HCT116 (cell line): ENCODE measurements around the gene UQCC2. TPM values are rescaled to one million over a fixed set of nuclear protein-coding genes. Genes with fewer than 3 reads are reported as not detected.

Source experiments
- ATAC-seq: fragments of 200-7000 bp; cut with Tn5 transposase; 2 replicates; pipeline ENCODE4 v1.9.1; 2020; ENCODE audit warnings: mild to moderate bottlenecking, moderate library complexity
- BruUV-seq: library from RNA; stranded (reverse); fragments of 400-500 nt; replicated peaks from 2 replicates; lab custom pipeline; 2021; lab: Mats Ljungman, UMichigan
- CTCF ChIA-PET: fragments of 300-600 bp; sonication (Branson Sonifier 250); formaldehyde crosslinking; loops from one replicate; lab custom pipeline; 2021; ENCODE audit warnings: antibody characterized with exemption; lab: Charles Lee
- POLR2A ChIA-PET: fragments of 300-600, 350-600 bp; sonication (Branson Sonifier 250); formaldehyde crosslinking; loops from one replicate; lab custom pipeline; 2021; ENCODE audit warnings: antibody characterized with exemption; lab: Charles Lee
- RAD21 ChIA-PET, 2 experiments: fragments of 300-600 bp; sonication (Branson Sonifier 250); formaldehyde crosslinking; loops; one replicate each; lab custom pipeline; 2023; ENCODE audit warnings: low total read pairs in 2 of 2; ENCODE audit not compliant: uncharacterized antibody in 2 of 2, unreplicated experiment in 2 of 2, low non-redundant PET in 1 of 2; lab: Charles Lee
- DNase-seq: peaks from one replicate; pipeline ENCODE4 v3.0.0-alpha.2; 2010; ENCODE audit warnings: low read depth, low spot score
- H2AFZ ChIP-seq: fragments of 200-600 bp; shearing (Covaris generic), sonication (generic); 2 replicates; pipeline ENCODE4 v1.6.1; 2017; ENCODE audit warnings: low read depth, mixed run types, mixed read lengths, antibody characterized with exemption, low read length; ENCODE audit not compliant: poor library complexity, severe bottlenecking
- H3K27ac ChIP-seq: 2 replicates; pipeline ENCODE4 v1.5.1; 2012; ENCODE audit warnings: low read depth, low read length
- H3K27me3 ChIP-seq: fragments of 200-600 bp; sonication (generic); 2 replicates; pipeline ENCODE4 v1.6.1; 2016; ENCODE audit warnings: mixed run types, low read length, mixed read lengths; ENCODE audit not compliant: insufficient read depth
- H3K36me3 ChIP-seq, 2 experiments: fragments of 200-500 bp in 1 of 2; fragments of 200-600 bp in 1 of 2; sonication (Bioruptor generic) in 1 of 2; sonication (generic) in 1 of 2; 2 replicates each; pipeline versions ENCODE4 v1.5.1 to v1.6.1; 2014 to 2016; ENCODE audit warnings: low read length in 2 of 2, inconsistent platforms in 1 of 2, mixed read lengths in 1 of 2, mixed run types in 1 of 2; ENCODE audit not compliant: insufficient read depth in 2 of 2, control insufficient read depth in 1 of 2
- H3K4me1 ChIP-seq, 2 experiments: fragments of 200-600 bp in 1 of 2; sonication (generic) in 1 of 2; 2 replicates each; pipeline versions ENCODE4 v1.5.1 to v1.6.1; 2012 to 2017; ENCODE audit warnings: low read length in 2 of 2, inconsistent platforms in 1 of 2, mild to moderate bottlenecking in 1 of 2, mixed read lengths in 1 of 2, mixed run types in 1 of 2, moderate library complexity in 1 of 2; ENCODE audit not compliant: insufficient read depth in 2 of 2, control insufficient read depth in 1 of 2
- H3K4me2 ChIP-seq: fragments of 200-600 bp; sonication (generic); 2 replicates; pipeline ENCODE4 v1.6.1; 2017; ENCODE audit warnings: mixed run types, low read length, mixed read lengths
- H3K4me3 ChIP-seq, 2 experiments: fragments of 200-600 bp in 1 of 2; sonication (generic) in 1 of 2; replicated peaks in 1 of 2; 2 replicates each; pipeline ENCODE4 v1.5.1; 2011 to 2016; ENCODE audit warnings: low read length in 2 of 2, control low read depth in 1 of 2, low read depth in 1 of 2, mild to moderate bottlenecking in 1 of 2, mixed read lengths in 1 of 2, mixed run types in 1 of 2
- H3K79me2 ChIP-seq: fragments of 200-600 bp; sonication (generic); 2 replicates; pipeline ENCODE4 v1.6.1; 2017; ENCODE audit warnings: mild to moderate bottlenecking, mixed run types, low read length, moderate library complexity, mixed read lengths; ENCODE audit not compliant: insufficient read depth
- H3K9ac ChIP-seq: fragments of 200-600 bp; sonication (generic); 2 replicates; pipeline ENCODE4 v1.6.1; 2016; ENCODE audit warnings: low read length, mixed read lengths
- H3K9me2 ChIP-seq: fragments of 200-600 bp; sonication (generic), shearing (Covaris generic); 2 replicates; pipeline ENCODE4 v1.6.1; 2017; ENCODE audit warnings: mixed run types, mild to moderate bottlenecking, moderate library complexity; ENCODE audit not compliant: insufficient read depth
- H3K9me3 ChIP-seq, 2 experiments: fragments of 200-500 bp in 1 of 2; fragments of 200-600 bp in 1 of 2; sonication (Bioruptor generic) in 1 of 2; sonication (generic) in 1 of 2; 2 replicates each; pipeline ENCODE4 v1.6.1; 2014 to 2017; ENCODE audit warnings: low read length in 2 of 2, mixed read lengths in 2 of 2, inconsistent platforms in 1 of 2, low read depth in 1 of 2, mild to moderate bottlenecking in 1 of 2, mixed run types in 1 of 2, moderate library complexity in 1 of 2; ENCODE audit not compliant: control insufficient read depth in 1 of 2, insufficient read depth in 1 of 2
- H4K20me1 ChIP-seq: fragments of 200-600 bp; sonication (generic), shearing (Covaris generic); 2 replicates; pipeline ENCODE4 v1.6.1; 2017; ENCODE audit warnings: mixed run types, mild to moderate bottlenecking, moderate library complexity; ENCODE audit not compliant: insufficient read depth
- ATF3 ChIP-seq: IDR thresholded peaks from 2 replicates; pipeline ENCODE4 v1.6.1; 2012
- CBX3 ChIP-seq: IDR thresholded peaks from 2 replicates; pipeline ENCODE4 v1.6.1; 2012; ENCODE audit warnings: low read depth
- CEBPB ChIP-seq: IDR thresholded peaks from 2 replicates; pipeline ENCODE4 v1.6.1; 2012; ENCODE audit warnings: low read depth
- EGR1 ChIP-seq: IDR thresholded peaks from 2 replicates; pipeline ENCODE4 v1.6.1; 2012; ENCODE audit warnings: low read depth
- ELF1 ChIP-seq: IDR thresholded peaks from 2 replicates; pipeline ENCODE4 v1.6.1; 2012; ENCODE audit warnings: low read depth, borderline replicate concordance
- EZH2phosphoT487 ChIP-seq: fragments of 200-600 bp; IDR thresholded peaks from 2 replicates; pipeline ENCODE4 v1.6.1; 2018; ENCODE audit warnings: antibody characterized with exemption, borderline replicate concordance
- FOSL1 ChIP-seq: IDR thresholded peaks from 2 replicates; pipeline ENCODE4 v1.6.1; 2012; ENCODE audit warnings: low read depth
- JUND ChIP-seq: IDR thresholded peaks from 2 replicates; pipeline ENCODE4 v1.6.1; 2012
- POLR2A ChIP-seq: IDR thresholded peaks from 2 replicates; pipeline ENCODE4 v1.7.0; 2011; ENCODE audit warnings: borderline replicate concordance; ENCODE audit not compliant: insufficient read depth, insufficient read length; ENCODE audit errors: extremely low read depth
- POLR2AphosphoS5 ChIP-seq: IDR thresholded peaks from 2 replicates; pipeline ENCODE4 v1.6.1; 2011; ENCODE audit warnings: mild to moderate bottlenecking, low read depth, low read length, moderate library complexity
- SIN3A ChIP-seq: IDR thresholded peaks from 2 replicates; pipeline ENCODE4 v1.6.1; 2012; ENCODE audit warnings: low read depth
- SP1 ChIP-seq: IDR thresholded peaks from 2 replicates; pipeline ENCODE4 v1.6.1; 2012; ENCODE audit warnings: low read depth
- TCF7L2 ChIP-seq: IDR thresholded peaks from 2 replicates; pipeline ENCODE4 v1.7.0; 2011; ENCODE audit warnings: borderline replicate concordance, inconsistent platforms; ENCODE audit not compliant: insufficient read depth, insufficient read length; ENCODE audit errors: extremely low read depth
- ZBTB33 ChIP-seq: IDR thresholded peaks from 2 replicates; pipeline ENCODE4 v1.6.1; 2011; ENCODE audit warnings: mild to moderate bottlenecking, low read length, moderate library complexity; ENCODE audit not compliant: insufficient replicate concordance; ENCODE audit errors: extremely low read depth
- ZFX ChIP-seq: fragments of 450-650 bp; IDR thresholded peaks from 2 replicates; pipeline ENCODE4 v1.6.1; 2017
- ZNF274 ChIP-seq: fragments of 200-500 bp; sonication (Bioruptor generic); IDR thresholded peaks from 2 replicates; pipeline ENCODE4 v1.6.1; 2014; ENCODE audit warnings: mild to moderate bottlenecking, low read depth, low read length, inconsistent platforms
- intact Hi-C: fragments of 100-400 bp; cut with micrococcal nuclease; formaldehyde crosslinking; loops from 2 replicates; pipeline ENCODE4 v1.10.0; 2022
- total RNA-seq: library from RNA; stranded (reverse); gene quantifications from one replicate; pipeline ENCODE4 v1.2.1, GENCODE V29; 2021; ENCODE audit not compliant: unreplicated experiment
- TF ChIP-seq, protein P1 (sequence below): IDR thresholded peaks from 2 replicates; pipeline ENCODE4 v1.6.1; 2012; ENCODE audit warnings: low read depth
- TF ChIP-seq, protein P2 (sequence below): IDR thresholded peaks from 2 replicates; pipeline ENCODE4 v1.6.1; 2012
- TF ChIP-seq, protein P3 (sequence below), 3 experiments: fragments of 200-600 bp in 1 of 3; sonication (generic) in 1 of 3; IDR thresholded peaks in 2 of 3; conservative IDR thresholded peaks in 1 of 3; 2 replicates each; pipeline ENCODE4 v1.5.1; 2012 to 2017; ENCODE audit warnings: low read depth in 2 of 3, low read length in 2 of 3, antibody characterized with exemption in 1 of 3, borderline replicate concordance in 1 of 3, control low read depth in 1 of 3, mild to moderate bottlenecking in 1 of 3, mixed read lengths in 1 of 3, mixed run types in 1 of 3, moderate library complexity in 1 of 3; ENCODE audit not compliant: insufficient read depth in 1 of 3

The UQCC2 gene
- total RNA-seq, 1 experiment from 2014 or later: 95.1 TPM

GRCh38 chr6:33697845-33698244 is 13.7 kb downstream of the UQCC2 start:
- peaks cover 31 to 77% of the 10 kb centered on the region in 2 experiments for H3K36me3 ChIP-seq
- CTCF ChIA-PET: no interaction called here

More at GRCh38 chr6:33697845-33698244, 13.7 kb downstream of the UQCC2 start:
- Histone ChIP-seq H3K79me2 (peaks cover 9% of the 10 kb centered on the region; the same call in 1 of the 2 replicates), H3K9me2 (no peaks in the 10 kb centered on the region), H3K27ac (no peak overlapping the region; the same call in 1 of the 2 replicates), H4K20me1 (no peaks in the 10 kb centered on the region), H3K27me3 (no peaks in the 10 kb centered on the region), H3K4me3 (no peak overlapping the region), H3K9ac (no peak overlapping the region), H2AFZ (no peak overlapping the region), H3K4me1 (peaks cover 4 to 11% of the 10 kb centered on the region in 2 experiments; a peak in 3 of 4 replicates), H3K4me2 (no peak overlapping the region), H3K9me3 (no peaks in the 10 kb centered on the region)
- RAD21 ChIA-PET: no interaction called here
- ATAC-seq: no peak
- intact Hi-C loops: no loop called here
- DNase-seq: no peak
- BruUV-seq: no TSS peak
- POLR2A ChIA-PET: no interaction called here
- TF ChIP-seq SIN3A (no peak), ELF1 (no peak), POLR2AphosphoS5 (no peak), JUND (no peak), POLR2A (no peak), EZH2phosphoT487 (no peak), CBX3 (no peak), CEBPB (no peak), TCF7L2 (no peak), ZNF274 (no peak), SP1 (no peak), ZBTB33 (no peak), ATF3 (no peak), ZFX (no peak), FOSL1 (no peak), EGR1 (no peak)
- TF ChIP-seq, protein P1, sequence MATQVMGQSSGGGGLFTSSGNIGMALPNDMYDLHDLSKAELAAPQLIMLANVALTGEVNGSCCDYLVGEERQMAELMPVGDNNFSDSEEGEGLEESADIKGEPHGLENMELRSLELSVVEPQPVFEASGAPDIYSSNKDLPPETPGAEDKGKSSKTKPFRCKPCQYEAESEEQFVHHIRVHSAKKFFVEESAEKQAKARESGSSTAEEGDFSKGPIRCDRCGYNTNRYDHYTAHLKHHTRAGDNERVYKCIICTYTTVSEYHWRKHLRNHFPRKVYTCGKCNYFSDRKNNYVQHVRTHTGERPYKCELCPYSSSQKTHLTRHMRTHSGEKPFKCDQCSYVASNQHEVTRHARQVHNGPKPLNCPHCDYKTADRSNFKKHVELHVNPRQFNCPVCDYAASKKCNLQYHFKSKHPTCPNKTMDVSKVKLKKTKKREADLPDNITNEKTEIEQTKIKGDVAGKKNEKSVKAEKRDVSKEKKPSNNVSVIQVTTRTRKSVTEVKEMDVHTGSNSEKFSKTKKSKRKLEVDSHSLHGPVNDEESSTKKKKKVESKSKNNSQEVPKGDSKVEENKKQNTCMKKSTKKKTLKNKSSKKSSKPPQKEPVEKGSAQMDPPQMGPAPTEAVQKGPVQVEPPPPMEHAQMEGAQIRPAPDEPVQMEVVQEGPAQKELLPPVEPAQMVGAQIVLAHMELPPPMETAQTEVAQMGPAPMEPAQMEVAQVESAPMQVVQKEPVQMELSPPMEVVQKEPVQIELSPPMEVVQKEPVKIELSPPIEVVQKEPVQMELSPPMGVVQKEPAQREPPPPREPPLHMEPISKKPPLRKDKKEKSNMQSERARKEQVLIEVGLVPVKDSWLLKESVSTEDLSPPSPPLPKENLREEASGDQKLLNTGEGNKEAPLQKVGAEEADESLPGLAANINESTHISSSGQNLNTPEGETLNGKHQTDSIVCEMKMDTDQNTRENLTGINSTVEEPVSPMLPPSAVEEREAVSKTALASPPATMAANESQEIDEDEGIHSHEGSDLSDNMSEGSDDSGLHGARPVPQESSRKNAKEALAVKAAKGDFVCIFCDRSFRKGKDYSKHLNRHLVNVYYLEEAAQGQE: no peak
- TF ChIP-seq, protein P2, sequence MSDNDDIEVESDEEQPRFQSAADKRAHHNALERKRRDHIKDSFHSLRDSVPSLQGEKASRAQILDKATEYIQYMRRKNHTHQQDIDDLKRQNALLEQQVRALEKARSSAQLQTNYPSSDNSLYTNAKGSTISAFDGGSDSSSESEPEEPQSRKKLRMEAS: no peak
- TF ChIP-seq, protein P3, sequence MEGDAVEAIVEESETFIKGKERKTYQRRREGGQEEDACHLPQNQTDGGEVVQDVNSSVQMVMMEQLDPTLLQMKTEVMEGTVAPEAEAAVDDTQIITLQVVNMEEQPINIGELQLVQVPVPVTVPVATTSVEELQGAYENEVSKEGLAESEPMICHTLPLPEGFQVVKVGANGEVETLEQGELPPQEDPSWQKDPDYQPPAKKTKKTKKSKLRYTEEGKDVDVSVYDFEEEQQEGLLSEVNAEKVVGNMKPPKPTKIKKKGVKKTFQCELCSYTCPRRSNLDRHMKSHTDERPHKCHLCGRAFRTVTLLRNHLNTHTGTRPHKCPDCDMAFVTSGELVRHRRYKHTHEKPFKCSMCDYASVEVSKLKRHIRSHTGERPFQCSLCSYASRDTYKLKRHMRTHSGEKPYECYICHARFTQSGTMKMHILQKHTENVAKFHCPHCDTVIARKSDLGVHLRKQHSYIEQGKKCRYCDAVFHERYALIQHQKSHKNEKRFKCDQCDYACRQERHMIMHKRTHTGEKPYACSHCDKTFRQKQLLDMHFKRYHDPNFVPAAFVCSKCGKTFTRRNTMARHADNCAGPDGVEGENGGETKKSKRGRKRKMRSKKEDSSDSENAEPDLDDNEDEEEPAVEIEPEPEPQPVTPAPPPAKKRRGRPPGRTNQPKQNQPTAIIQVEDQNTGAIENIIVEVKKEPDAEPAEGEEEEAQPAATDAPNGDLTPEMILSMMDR (IDR thresholded peaks at IDR 0.05 in 2 of 3, conservative IDR thresholded peaks at IDR 0.05 in 1 of 3; ENCODE audit: borderline replicate concordance in 1 of 3, insufficient read depth in 1 of 3, low read depth in 2 of 3, low read length in 2 of 3): no peak
